AG04450 (cell line): ENCODE data around the gene FBXO10. TPM values are rescaled to one million over a fixed set of nuclear protein-coding genes. Genes with fewer than 3 reads are reported as not detected.

Experiments
- CTCF ChIA-PET: fragments of 300-600, 350-600 bp; formaldehyde crosslinking; extraction: SDS; loops from one replicate; lab custom pipeline; 2022; ENCODE audit warnings: antibody characterized with exemption, inconsistent platforms; lab: Charles Lee
- POLR2A ChIA-PET: fragments of 350-600 bp; formaldehyde crosslinking; extraction: SDS; loops from one replicate; lab custom pipeline; 2021; ENCODE audit warnings: antibody characterized with exemption, inconsistent platforms; lab: Yijun Ruan, JAX
- DNase-seq: peaks from one replicate; pipeline ENCODE4 v3.0.0-alpha.2; 2011; ENCODE audit warnings: low read depth, low spot score
- H3K27ac ChIP-seq: one replicate; pipeline ENCODE4 v1.5.1; 2012; ENCODE audit warnings: low read depth, low read length, control low read depth
- H3K27me3 ChIP-seq: one replicate; pipeline ENCODE4 v1.6.0; 2012; ENCODE audit warnings: low read length; ENCODE audit not compliant: control insufficient read depth, insufficient read depth
- H3K4me3 ChIP-seq: 2 replicates; pipeline ENCODE4 v1.5.1; 2011; ENCODE audit warnings: mild to moderate bottlenecking, low read depth, low read length, control low read depth
- H3K9me3 ChIP-seq: 2 replicates; pipeline ENCODE4 v1.5.1; 2012; ENCODE audit warnings: low read length; ENCODE audit not compliant: control insufficient read depth, insufficient read depth
- polyA plus RNA-seq: library from polyadenylated mRNA; depleted of rRNA; stranded (reverse); fragments of >200 nt; gene quantifications from 2 replicates; pipeline ENCODE4 v1.2.3, GENCODE V29; 2011
- TF ChIP-seq, protein P1 (sequence below): IDR thresholded peaks from 2 replicates; pipeline ENCODE4 v1.5.1; 2011; ENCODE audit warnings: low read depth, low read length, control low read depth, inconsistent platforms

The FBXO10 gene
- polyA plus RNA-seq, 1 experiment: 9.7 TPM

DNA sequence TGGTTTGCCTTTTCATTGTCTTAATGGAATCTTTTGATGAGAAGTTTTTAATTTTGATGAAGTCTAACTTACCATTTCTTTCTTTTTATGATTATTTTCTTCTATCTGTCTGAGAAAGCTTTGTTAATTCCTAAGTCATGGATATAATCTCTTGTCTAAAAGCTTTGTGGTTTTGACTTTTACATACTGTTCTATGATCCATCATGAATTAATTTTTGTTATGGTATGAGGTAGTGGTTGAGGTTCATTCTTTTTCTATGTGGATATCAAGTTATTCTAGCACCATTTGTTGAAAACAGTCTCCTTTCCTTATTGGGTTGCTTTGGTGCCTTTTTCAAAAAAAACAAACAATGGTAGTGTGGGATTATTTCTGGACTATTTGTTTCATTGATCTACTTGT lies 20.4 kb downstream of the FBXO10 start:
- H3K9me3 ChIP-seq: no peaks in the 10 kb centered on the region
- ChIA-PET POLR2A (no interaction called here), CTCF (interaction anchor here (0.7 kb wide), 1 partner anchor 808 kb away, joined by 3 read pairs; no protein-coding TSS in a partner anchor)
- no peak overlapping the region for H3K4me3 ChIP-seq
- no peaks in the 10 kb centered on the region for H3K27me3 ChIP-seq
- H3K27ac ChIP-seq: no peak overlapping the region
- TF ChIP-seq, protein P1, sequence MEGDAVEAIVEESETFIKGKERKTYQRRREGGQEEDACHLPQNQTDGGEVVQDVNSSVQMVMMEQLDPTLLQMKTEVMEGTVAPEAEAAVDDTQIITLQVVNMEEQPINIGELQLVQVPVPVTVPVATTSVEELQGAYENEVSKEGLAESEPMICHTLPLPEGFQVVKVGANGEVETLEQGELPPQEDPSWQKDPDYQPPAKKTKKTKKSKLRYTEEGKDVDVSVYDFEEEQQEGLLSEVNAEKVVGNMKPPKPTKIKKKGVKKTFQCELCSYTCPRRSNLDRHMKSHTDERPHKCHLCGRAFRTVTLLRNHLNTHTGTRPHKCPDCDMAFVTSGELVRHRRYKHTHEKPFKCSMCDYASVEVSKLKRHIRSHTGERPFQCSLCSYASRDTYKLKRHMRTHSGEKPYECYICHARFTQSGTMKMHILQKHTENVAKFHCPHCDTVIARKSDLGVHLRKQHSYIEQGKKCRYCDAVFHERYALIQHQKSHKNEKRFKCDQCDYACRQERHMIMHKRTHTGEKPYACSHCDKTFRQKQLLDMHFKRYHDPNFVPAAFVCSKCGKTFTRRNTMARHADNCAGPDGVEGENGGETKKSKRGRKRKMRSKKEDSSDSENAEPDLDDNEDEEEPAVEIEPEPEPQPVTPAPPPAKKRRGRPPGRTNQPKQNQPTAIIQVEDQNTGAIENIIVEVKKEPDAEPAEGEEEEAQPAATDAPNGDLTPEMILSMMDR: no peak
- no peak for DNase-seq

DNA sequence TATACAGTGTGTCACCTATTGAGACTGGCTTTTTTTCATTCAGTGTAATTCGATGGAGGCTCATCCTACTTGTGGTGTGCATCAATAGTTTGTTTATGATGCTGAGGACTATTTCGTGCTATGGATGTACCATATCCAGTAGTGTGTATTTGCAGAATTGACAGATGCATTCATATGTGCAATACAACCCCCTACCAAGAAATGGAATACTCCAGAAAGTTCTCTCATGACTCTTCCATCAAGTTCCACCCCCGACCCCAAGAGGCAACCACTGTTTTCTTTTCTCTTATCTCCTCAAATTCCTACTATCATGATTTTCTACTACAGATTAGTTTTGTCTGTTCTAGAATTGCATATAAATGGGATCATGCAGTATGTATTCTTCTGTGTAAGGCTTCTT lies 21.9 kb downstream of the FBXO10 start:
- ChIA-PET POLR2A (no interaction called here), CTCF (no interaction called here)
- TF ChIP-seq, protein P1: no peak
- H3K27ac ChIP-seq: no peak overlapping the region
- no peak for DNase-seq
- H3K4me3 ChIP-seq: no peak overlapping the region
- no peaks in the 10 kb centered on the region for H3K27me3 ChIP-seq
- H3K9me3 ChIP-seq: no peaks in the 10 kb centered on the region

DNA sequence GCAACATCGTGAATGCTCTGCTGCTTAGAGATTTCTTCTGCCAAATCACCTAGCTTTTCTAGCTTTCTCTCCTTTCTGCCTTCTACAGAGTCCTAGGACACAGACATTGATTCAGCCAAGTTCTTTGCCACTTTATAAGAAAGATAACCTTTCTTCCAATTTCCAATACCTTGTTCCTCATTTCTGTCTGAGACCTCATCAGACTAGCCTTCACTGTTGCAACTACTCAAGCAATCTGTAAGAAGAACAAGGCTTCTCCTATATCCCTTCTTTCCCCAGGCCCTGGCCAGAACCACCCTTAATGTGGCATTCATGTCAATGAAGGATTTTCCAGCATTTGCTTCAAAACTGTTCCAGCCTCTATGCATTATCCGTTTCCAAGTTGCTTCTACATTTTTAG lies 24.3 kb downstream of the FBXO10 start:
- TF ChIP-seq, protein P1: no peak
- H3K9me3 ChIP-seq: no peaks in the 10 kb centered on the region
- no peak for DNase-seq
- no peaks in the 10 kb centered on the region for H3K27me3 ChIP-seq
- ChIA-PET POLR2A (no interaction called here), CTCF (interaction anchor here (0.7 kb wide), 1 partner anchor 219 kb away, joined by 3 read pairs; no protein-coding TSS in a partner anchor)
- H3K27ac ChIP-seq: no peak overlapping the region
- H3K4me3 ChIP-seq: no peak overlapping the region

DNA sequence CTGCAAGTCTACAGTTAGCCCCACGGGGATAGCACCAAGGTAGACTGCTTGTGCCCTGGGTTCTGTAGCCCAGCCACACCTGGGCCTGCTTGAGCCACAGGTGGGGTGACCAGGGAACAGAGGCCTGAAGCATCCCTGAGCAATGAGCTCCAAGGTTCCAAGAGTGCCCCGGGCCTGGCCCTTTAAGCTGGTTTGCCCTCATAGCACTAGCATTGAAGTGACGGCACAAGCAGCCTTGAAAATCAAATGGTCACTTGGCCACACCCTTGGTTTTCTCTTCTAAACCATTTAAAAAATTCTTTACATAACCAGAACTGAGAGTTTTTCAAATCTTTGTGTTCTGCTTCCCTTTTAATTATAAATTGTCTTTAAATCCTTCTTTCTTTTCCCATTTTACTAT lies 24.7 kb downstream of the FBXO10 start:
- TF ChIP-seq, protein P1: no peak
- Histone ChIP-seq H3K9me3 (no peaks in the 10 kb centered on the region), H3K27ac (no peak overlapping the region), H3K27me3 (no peaks in the 10 kb centered on the region), H3K4me3 (no peak overlapping the region)
- CTCF ChIA-PET: no interaction called here
- POLR2A ChIA-PET: no interaction called here
- no peak for DNase-seq

DNA sequence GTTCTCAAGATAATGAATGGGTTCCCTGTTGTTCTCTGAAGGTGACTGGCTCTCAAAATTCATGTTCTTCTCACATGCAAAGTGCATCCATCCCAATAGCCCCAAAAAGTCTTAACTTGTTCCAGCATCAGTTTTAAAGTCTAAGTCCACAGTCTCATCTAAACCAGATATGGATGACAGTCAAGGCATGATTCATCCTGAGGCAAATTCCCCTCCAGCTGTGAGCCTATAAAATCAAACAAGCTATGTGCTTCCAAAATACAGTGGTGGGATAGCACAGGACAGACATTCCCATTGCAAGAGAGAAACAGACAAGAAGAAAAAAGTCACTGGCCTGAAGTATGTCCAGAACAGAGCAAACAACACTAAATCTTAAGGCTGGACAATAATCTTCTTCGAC lies 25.4 kb downstream of the FBXO10 start:
- Histone ChIP-seq H3K4me3 (no peak overlapping the region), H3K27ac (no peak overlapping the region), H3K27me3 (no peaks in the 10 kb centered on the region), H3K9me3 (no peaks in the 10 kb centered on the region)
- ChIA-PET CTCF (no interaction called here), POLR2A (no interaction called here)
- DNase-seq: peak; percentile 32
- TF ChIP-seq, protein P1: no peak
